CD4-positive, CD25-positive, alpha-beta regulatory T cell (primary cell): ENCODE data around the gene UPF3B. TPM values are rescaled to one million over a fixed set of nuclear protein-coding genes. Genes with fewer than 3 reads are reported as not detected.

Experiments
- ATAC-seq, 2 donors: fragments of 150-1000 bp; cut with Tn5 transposase; one replicate each; pipeline ENCODE4 v1.10.0; 2021; ENCODE audit warnings: low read depth in 2 of 2, moderate number of reproducible peaks in 2 of 2, moderate library complexity in 1 of 2
- DNase-seq, 3 donors: peaks; one replicate each; pipeline versions ENCODE4 v3.0.0 to v3.0.0-alpha.2; 2012 to 2022; ENCODE audit warnings: mixed read lengths in 1 of 3
- H3K27ac ChIP-seq: one replicate; pipeline ENCODE4 v1.7.0; 2013; ENCODE audit warnings: mild to moderate bottlenecking, low read length; ENCODE audit not compliant: insufficient read depth, poor library complexity, severe bottlenecking
- H3K27me3 ChIP-seq: one replicate; pipeline ENCODE4 v1.7.0; 2013; ENCODE audit warnings: low read length; ENCODE audit not compliant: control insufficient read depth, insufficient read depth
- H3K36me3 ChIP-seq: one replicate; pipeline ENCODE4 v1.7.0; 2013; ENCODE audit warnings: mild to moderate bottlenecking, low read length, moderate library complexity; ENCODE audit not compliant: control insufficient read depth, insufficient read depth
- H3K4me1 ChIP-seq: 2 replicates; pipeline ENCODE4 v1.7.0; 2013; ENCODE audit warnings: mild to moderate bottlenecking, low read length; ENCODE audit not compliant: insufficient read depth, control insufficient read depth, poor library complexity, severe bottlenecking
- H3K4me3 ChIP-seq: one replicate; pipeline ENCODE4 v1.7.0; 2013; ENCODE audit warnings: low read depth, mild to moderate bottlenecking, low read length, moderate library complexity
- H3K9me3 ChIP-seq, 2 experiments: 1 replicate in 1 of 2; 2 replicates in 1 of 2; pipeline ENCODE4 v1.7.0; 2013; ENCODE audit warnings: low read length in 2 of 2, mild to moderate bottlenecking in 1 of 2, moderate library complexity in 1 of 2; ENCODE audit not compliant: control insufficient read depth in 2 of 2
- H3K27ac Mint-ChIP-seq, 3 donors: one replicate each; pipeline ENCODE4 v1.8.0; 2020 to 2022; ENCODE audit warnings: mild to moderate bottlenecking in 3 of 3, mixed read lengths in 3 of 3, moderate library complexity in 2 of 3
- H3K27me3 Mint-ChIP-seq: one replicate; pipeline ENCODE4 v1.8.0; 2022; ENCODE audit warnings: mild to moderate bottlenecking, mixed read lengths
- H3K36me3 Mint-ChIP-seq: one replicate; pipeline ENCODE4 v1.8.0; 2020; ENCODE audit warnings: mixed read lengths
- H3K4me1 Mint-ChIP-seq, 4 donors: one replicate each; pipeline ENCODE4 v1.8.0; 2020 to 2022; ENCODE audit warnings: mixed read lengths in 4 of 4, mild to moderate bottlenecking in 1 of 4
- H3K4me3 Mint-ChIP-seq, 4 donors: one replicate each; pipeline ENCODE4 v1.8.0; 2020 to 2022; ENCODE audit warnings: mild to moderate bottlenecking in 4 of 4, mixed read lengths in 4 of 4, moderate library complexity in 3 of 4
- H3K9me3 Mint-ChIP-seq, 7 donors: one replicate each; pipeline ENCODE4 v1.8.0; 2020 to 2022; ENCODE audit warnings: mixed read lengths in 7 of 7, mild to moderate bottlenecking in 3 of 7, moderate library complexity in 2 of 7
- polyA plus RNA-seq, 4 donors: library from polyadenylated mRNA; unstranded; fragments of 300-500 nt; fragmentation: Illumina TruSeq; gene quantifications; one replicate each; pipeline ENCODE4 v1.2.3, GENCODE V29; 2021
- total RNA-seq: library from RNA; stranded (reverse); gene quantifications from one replicate; pipeline ENCODE4 v1.2.3, GENCODE V29; 2022

UPF3B gene
- total and polyA plus RNA-seq, 5 donors from 2014 or later, result 2.9 to 10.5 (median 4.0) TPM

DNA sequence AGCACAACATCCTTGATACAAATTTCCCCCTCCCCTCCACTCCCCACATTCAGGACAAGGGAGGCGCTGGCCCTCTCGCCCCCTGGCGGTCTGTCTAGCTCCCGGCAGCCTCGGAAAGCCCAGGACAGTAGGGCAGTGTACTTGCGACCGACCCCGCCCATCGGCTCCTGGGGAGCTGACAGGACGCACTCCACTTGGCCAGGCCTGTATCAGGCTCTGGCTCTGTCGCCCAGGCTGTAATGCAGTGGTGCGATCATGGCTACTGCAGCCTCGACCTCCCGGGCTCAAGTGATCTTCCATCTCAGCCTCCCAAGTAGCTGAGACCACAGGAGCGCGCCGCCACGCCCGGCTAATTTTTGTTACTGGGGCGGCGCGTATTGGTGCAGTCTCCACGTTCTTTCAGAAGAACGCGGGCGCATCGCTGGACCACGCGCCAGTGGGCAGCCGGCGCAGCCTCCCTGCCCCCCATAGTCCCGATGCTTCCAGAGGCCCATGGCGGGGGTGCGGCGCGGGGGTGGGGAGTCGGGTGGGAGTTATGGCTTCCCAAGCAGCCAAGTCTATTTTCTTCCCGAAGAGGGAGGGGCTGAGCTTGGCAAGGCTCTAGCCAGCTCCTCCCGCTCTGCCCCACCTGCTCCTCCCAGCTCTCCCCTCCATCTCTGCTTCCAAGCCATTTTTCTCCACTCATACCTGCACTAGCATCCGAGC, 35.1 kb upstream of the UPF3B start:
- Mint-ChIP-seq H3K27ac (no peak overlapping the region), H3K27me3 (peaks cover 4% of the 10 kb centered on the region), H3K4me3 (peak overlapping the region in 2 of 4 donors; percentile 5 to 75), H3K9me3 (peaks cover 0 to 1% (median 0%) of the 10 kb centered on the region in 7 donors), H3K4me1 (peaks cover 0 to 12% (median 6%) of the 10 kb centered on the region in 4 donors), H3K36me3 (no peaks in the 10 kb centered on the region)
- Histone ChIP-seq H3K27ac (no peak overlapping the region), H3K36me3 (no peaks in the 10 kb centered on the region), H3K4me1 (no peaks in the 10 kb centered on the region), H3K27me3 (no peaks in the 10 kb centered on the region), H3K9me3 (no peaks in the 10 kb centered on the region), H3K4me3 (no peak overlapping the region)
- ATAC-seq (peak; percentile 69 to 78), DNase-seq (peak; percentile 33 to 65 (median 49))

DNA sequence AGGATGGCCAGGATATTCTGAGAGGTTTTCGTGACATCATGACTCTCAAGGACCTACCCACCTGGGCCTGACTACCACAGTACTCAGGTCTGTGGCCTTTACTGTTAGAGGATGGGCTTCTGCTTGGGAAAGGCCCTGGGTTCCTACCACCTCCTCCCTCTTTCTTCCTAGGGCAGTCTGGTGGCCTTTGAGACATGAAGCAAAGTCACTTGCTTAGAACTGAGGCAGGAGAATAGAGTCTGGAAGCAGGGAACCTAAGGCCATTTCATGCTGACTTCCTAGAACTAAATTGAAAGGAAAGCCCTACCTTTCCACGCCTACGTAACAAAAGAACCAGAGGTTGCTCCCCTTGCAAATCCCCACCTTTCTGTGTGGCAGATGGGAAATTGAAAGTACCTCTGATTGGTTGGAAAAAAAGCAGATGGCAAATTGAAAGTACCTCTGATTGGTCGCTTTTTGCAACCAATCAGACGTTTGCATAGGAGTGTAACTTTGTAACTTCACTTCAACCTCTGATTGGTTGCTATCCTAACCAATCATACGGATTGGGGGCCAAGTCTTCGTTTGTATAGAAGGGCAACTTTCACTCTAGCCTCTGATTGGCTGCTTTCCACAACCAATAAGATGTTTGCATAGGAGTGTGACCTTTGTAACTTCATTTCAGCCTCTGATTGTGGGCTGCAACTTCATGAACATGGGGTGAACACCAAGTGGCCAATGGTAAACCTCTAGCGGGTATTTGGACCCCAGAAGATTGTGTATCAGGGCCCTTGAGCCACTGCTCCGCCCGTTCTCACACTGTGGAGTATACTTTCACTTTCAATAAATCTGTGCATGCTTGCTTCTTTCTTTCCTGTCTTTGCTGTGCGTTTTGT, 33.0 kb upstream of the UPF3B start:
- H3K4me3 ChIP-seq, result peak overlapping the region; percentile 69
- Mint-ChIP-seq H3K9me3 (peaks cover 0 to 1% (median 0%) of the 10 kb centered on the region in 7 donors), H3K27ac (peak overlapping the region in 1 of 3 donors; percentile 30), H3K27me3 (peaks cover 4% of the 10 kb centered on the region), H3K4me3 (peak overlapping the region; percentile 53 to 78 (median 66)), H3K4me1 (peaks cover 0 to 16% (median 8%) of the 10 kb centered on the region in 4 donors), H3K36me3 (no peaks in the 10 kb centered on the region)
- peak; percentile 43 to 45 for ATAC-seq
- H3K27me3 ChIP-seq, result no peaks in the 10 kb centered on the region
- H3K27ac ChIP-seq, result no peak overlapping the region
- H3K4me1 ChIP-seq, result no peaks in the 10 kb centered on the region
- no peaks in the 10 kb centered on the region for H3K36me3 ChIP-seq
- H3K9me3 ChIP-seq, result no peaks in the 10 kb centered on the region
- DNase-seq, result peak in 2 of 3 donors; percentile 48 to 69

DNA sequence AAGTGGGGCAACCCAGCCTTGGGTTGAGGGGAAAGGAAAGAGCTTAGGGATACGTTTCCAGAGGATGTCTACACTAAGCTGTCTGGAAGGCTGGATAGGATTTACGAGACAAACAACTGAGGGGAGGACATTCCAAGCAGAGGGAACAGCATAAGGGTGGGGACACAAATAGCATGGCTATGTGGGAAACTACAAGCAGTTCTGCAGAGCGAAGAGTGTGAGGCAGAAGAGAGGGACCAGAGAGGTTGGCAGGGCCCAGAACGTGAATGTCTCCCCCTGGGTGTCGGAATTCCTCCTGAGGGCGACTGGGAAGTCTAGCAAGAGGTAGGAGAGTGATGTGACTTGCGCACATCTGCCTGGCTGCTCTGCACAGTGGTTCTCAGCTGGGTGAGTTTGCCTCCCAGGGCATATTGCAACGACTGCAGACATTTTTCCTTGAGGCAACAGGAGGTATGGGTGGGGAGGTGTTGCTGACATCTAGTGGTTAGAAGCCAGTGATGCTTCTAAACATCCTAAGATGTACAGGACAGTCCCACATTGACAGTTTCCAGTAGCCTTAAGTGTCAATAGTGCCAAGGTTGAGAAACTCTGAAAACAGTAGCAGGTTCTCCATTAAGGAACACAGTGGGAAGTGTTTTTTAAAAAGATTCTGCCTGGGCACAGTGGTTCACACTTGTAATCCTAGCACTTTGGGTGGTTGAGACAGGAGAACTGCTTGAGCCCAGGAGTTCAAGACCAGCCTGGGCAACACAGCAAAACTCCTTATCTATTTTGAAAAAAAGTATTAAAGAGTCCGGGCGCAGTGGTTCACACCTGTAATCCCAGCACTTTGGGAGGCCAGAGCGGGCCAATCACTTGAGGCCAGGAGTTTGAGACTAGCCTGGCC, 28.0 kb upstream of the UPF3B start:
- H3K4me3 ChIP-seq, result no peak overlapping the region
- no peaks in the 10 kb centered on the region for H3K36me3 Mint-ChIP-seq
- H3K9me3 Mint-ChIP-seq, result no peaks in the 10 kb centered on the region
- DNase-seq, result peak in 2 of 3 donors; percentile 45 to 73
- no peaks in the 10 kb centered on the region for H3K9me3 ChIP-seq
- no peaks in the 10 kb centered on the region for H3K27me3 ChIP-seq
- no peaks in the 10 kb centered on the region for H3K27me3 Mint-ChIP-seq
- peaks cover 5% of the 10 kb centered on the region for H3K36me3 ChIP-seq
- H3K27ac Mint-ChIP-seq, result peak overlapping the region in 2 of 3 donors; percentile 48 to 60
- peak overlapping the region in 1 of 4 donors; percentile 50 for H3K4me3 Mint-ChIP-seq
- ATAC-seq, result peak; percentile 71 to 84
- H3K4me1 ChIP-seq, result no peaks in the 10 kb centered on the region
- H3K27ac ChIP-seq, result no peak overlapping the region
- H3K4me1 Mint-ChIP-seq, result peaks cover 0 to 16% (median 10%) of the 10 kb centered on the region in 4 donors

DNA sequence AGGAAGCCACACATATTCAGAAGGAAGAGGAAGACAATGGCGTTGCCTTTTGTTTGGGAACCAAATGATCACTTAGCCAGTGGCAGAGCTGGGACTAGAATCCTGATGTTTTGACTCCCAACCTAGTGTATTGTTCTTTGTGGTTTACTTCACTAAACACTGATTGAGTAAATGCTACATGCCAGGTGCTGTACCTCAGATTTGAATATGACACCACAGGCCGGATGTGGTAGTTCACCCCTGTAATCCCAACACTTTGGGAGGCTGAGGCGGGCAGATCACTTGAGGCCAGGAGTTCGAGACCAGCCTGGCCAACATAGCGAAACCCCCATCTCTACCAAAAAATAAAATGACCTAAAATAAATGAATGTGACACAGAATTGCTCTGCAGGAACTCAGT, 27.3 kb upstream of the UPF3B start:
- DNase-seq (peak in 1 of 3 donors; percentile 27), ATAC-seq (no peak)
- H3K27me3 ChIP-seq, result no peaks in the 10 kb centered on the region
- Mint-ChIP-seq H3K27ac (peak overlapping the region in 2 of 3 donors; percentile 48 to 60), H3K9me3 (no peaks in the 10 kb centered on the region), H3K27me3 (no peaks in the 10 kb centered on the region), H3K36me3 (no peaks in the 10 kb centered on the region), H3K4me1 (peaks cover 0 to 16% (median 10%) of the 10 kb centered on the region in 4 donors), H3K4me3 (peak overlapping the region in 1 of 4 donors; percentile 21)
- no peak overlapping the region for H3K4me3 ChIP-seq
- H3K9me3 ChIP-seq, result no peaks in the 10 kb centered on the region
- no peak overlapping the region for H3K27ac ChIP-seq
- no peaks in the 10 kb centered on the region for H3K4me1 ChIP-seq
- peaks cover 5% of the 10 kb centered on the region for H3K36me3 ChIP-seq

DNA sequence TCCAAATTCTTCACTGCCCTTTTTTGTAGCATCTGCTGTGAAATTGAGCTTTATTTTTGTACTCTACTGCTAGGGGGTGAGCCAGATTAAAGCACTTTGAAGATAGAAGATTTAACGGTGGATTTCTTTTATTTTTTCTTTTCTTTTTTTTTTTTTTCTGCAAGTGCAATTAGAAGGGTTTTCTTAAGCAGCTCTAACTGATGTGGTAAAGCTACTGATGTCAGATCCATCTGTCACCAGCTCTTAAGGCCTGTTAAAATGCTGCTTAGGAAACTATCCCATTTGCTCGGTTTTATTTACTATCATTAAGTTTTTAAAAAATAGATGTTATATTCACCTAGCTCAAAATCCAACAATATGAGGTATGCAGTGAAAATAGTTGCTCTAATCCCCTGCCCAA, 26.0 kb upstream of the UPF3B start:
- peaks cover 3% of the 10 kb centered on the region for H3K4me1 ChIP-seq
- Mint-ChIP-seq H3K27me3 (no peaks in the 10 kb centered on the region), H3K4me3 (no peak overlapping the region), H3K9me3 (no peaks in the 10 kb centered on the region), H3K27ac (peak overlapping the region in 1 of 3 donors; percentile 43), H3K4me1 (peaks cover 0 to 17% (median 10%) of the 10 kb centered on the region in 4 donors), H3K36me3 (no peaks in the 10 kb centered on the region)
- no peak overlapping the region for H3K4me3 ChIP-seq
- no peak for DNase-seq
- no peaks in the 10 kb centered on the region for H3K27me3 ChIP-seq
- no peak for ATAC-seq
- H3K9me3 ChIP-seq, result no peaks in the 10 kb centered on the region
- H3K36me3 ChIP-seq, result peaks cover 5% of the 10 kb centered on the region
- H3K27ac ChIP-seq, result no peak overlapping the region

DNA sequence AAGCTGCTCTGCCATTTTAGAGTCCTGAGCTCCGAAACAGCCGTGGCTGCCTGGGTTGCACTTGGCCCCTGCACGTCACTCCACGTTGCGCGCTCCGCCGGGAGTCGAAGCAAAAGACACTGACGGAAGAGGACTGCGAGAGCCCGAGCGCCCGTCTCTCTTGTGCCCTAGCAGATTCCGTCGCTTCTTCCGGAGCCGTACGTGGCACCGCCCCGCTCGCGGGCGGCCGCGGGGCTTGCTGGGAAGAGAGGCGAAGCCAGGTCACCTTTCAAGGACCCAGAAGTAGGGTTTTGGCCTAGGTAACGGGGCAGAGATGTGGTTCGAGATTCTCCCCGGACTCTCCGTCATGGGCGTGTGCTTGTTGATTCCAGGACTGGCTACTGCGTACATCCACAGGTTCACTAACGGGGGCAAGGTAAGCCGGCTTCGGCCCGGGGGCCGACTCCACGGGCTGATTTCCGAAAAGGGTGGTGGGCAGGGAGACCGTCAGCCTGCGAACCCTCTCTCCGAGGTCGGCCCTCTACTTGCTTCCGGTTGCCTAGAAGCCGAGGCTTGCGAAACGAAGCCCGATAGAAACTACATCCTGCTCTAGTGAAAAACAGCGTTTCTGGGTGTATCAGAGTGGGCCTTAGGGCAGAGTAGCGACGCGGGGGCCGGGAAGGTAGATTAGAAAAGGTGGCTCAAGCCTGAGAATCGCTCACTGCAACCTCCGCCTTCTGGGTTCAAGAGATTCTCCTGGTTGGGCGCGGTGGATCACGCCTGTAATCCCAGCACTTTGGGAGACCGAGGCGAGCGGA, 19.0 kb upstream of the UPF3B start, which contains the start of the genes NDUFA1 and RNF113A:
TSS of gene NDUFA1 (plus strand) at position 234 of the 797 bp plus-strand sequence. CDS start at position 314, 80 bp downstream.
TSS of gene RNF113A (minus strand) at position 135 of the 797 bp plus-strand sequence. CDS start at position 15, 120 bp downstream.
- DNase-seq, result peak; percentile 78 to 94 (median 89)
- Histone ChIP-seq H3K9me3 (no peaks in the 10 kb centered on the region), H3K27ac (peak within 1 kb of the TSS; percentile 96), H3K27me3 (no peaks in the 10 kb centered on the region), H3K4me1 (peaks cover 6% of the 10 kb centered on the region), H3K36me3 (peaks cover 5% of the 10 kb centered on the region), H3K4me3 (peak within 1 kb of the TSS; percentile 75)
- H3K4me3 Mint-ChIP-seq, result peak within 1 kb of the TSS; percentile 95 to 100 (median 97)
- H3K9me3 Mint-ChIP-seq, result no peaks in the 10 kb centered on the region
- H3K36me3 Mint-ChIP-seq, result no peaks in the 10 kb centered on the region
- peaks cover 0 to 27% (median 9%) of the 10 kb centered on the region in 4 donors for H3K4me1 Mint-ChIP-seq
- H3K27me3 Mint-ChIP-seq, result peaks cover 9% of the 10 kb centered on the region
- ATAC-seq, result peak; percentile 91 to 93
- peak within 1 kb of the TSS; percentile 97 to 99 (median 99) for H3K27ac Mint-ChIP-seq
